ENCODE results near the gene SVIL.

- TF ChIP-seq CTCF (IDR thresholded peaks at IDR 0.05) (no peak), POLR2A (IDR thresholded peaks at IDR 0.05) (no peak)
Measured at GRCh38 chr10:29491918-29492317, 142.9 kb downstream of the SVIL start.

Data from heart left ventricle (tissue), 13 donors.